Fibroblast of skin of scalp (primary cell): Measurements from ENCODE around the gene OTOP1.
"Not testable (repeated sequence)": the region's sequence is repeated elsewhere in the genome, so short reads cannot be mapped to it uniquely, and the experiment has no call there.

ENCODE experiments used
- DNase-seq: peaks from one replicate; pipeline ENCODE4 v3.0.0-alpha.2; 2013

Gene OTOP1

DNA sequence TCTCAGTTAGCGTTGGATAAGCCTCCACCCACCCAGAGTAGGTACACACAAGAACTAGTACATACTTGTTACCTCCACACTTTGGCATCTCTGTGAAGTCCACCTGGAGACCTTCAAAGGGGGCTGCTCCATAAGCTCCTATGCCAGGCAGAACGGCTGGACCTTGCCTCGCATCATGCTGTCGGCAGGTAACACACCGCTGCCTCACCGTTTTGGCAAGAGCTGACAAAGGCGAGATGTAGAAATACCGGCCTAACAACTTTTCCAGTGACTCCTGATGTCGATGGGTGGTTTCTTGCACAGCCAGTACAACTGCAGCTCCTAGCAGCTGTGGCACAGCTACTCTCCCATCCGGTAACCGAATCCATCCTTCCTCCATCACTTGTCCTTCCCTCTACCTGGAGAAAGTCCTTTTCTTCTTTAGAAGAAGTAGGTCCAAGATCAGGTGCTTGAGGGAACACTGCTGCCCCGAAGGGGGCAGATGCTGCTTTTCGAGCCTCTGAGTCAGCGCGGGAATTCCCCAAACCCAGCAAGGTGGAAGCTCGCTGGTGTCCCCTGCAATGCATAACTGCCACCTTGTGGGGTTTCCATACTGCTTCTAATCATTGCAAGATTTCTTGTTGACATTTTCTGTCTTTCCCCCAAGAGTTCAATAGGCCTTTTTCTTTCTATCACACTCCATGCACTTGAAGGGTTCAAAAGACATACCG lies 65.6 kb downstream of the OTOP1 start:
- DNase-seq = not testable (repeated sequence)

GRCh38 chr4:4145622-4146021 lies 81.1 kb downstream of the OTOP1 start:
- not testable (repeated sequence) for DNase-seq

- DNase-seq = not testable (repeated sequence)
These were observed 83.4 kb downstream of the OTOP1 start for GRCh38 chr4:4143376-4143775.

GRCh38 chr4:4142679-4143078 lies 84.0 kb downstream of the OTOP1 start:
- not testable (repeated sequence) for DNase-seq

DNA sequence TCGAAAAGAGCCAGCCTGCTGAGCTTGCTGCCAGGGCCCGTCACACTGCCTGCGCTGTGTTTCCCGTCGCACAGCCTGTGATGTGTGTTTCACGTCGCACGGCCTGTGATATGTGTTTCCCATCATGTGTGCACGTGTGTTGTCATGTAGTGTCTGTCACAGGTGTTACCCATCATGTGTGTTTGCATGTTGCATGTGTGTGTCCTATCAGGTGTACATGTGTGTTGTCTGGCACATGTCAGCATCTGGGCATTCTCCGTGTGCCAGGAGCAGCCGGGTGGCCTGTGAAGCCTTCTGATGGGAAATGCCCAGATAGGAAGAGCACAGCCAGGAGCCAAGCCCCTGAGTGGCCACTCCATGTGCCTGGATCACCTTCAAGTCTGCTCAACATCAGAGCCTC lies 85.5 kb downstream of the OTOP1 start:
- not testable (repeated sequence) for DNase-seq
